Natural killer cell (primary cell): Measurements from ENCODE around the gene YPEL1. TPM values are rescaled to one million over a fixed set of nuclear protein-coding genes. Genes with fewer than 3 reads are reported as not detected.

Experiments used
- ATAC-seq, 3 donors: fragments of 150-1000 bp in 2 of 3; fragments of 200-7000 bp in 1 of 3; cut with Tn5 transposase; 1 replicate in 1 of 3; 2 replicates in 2 of 3; pipeline ENCODE4 v1.10.0; 2021; ENCODE audit warnings: mild to moderate bottlenecking in 2 of 3, moderate library complexity in 2 of 3
- DNase-seq, 2 donors: peaks; one replicate each; pipeline versions ENCODE4 v3.0.0 to v3.0.0-alpha.2; 2013 to 2021; ENCODE audit warnings: mixed read lengths in 1 of 2
- H3K27ac ChIP-seq: one replicate; pipeline ENCODE4 v1.5.1; 2013; ENCODE audit warnings: mild to moderate bottlenecking, low read length
- H3K27me3 ChIP-seq: one replicate; pipeline ENCODE4 v1.6.1; 2013; ENCODE audit warnings: low read length; ENCODE audit not compliant: control insufficient read depth, insufficient read depth
- H3K36me3 ChIP-seq: one replicate; pipeline ENCODE4 v1.6.1; 2013; ENCODE audit warnings: low read length; ENCODE audit not compliant: control insufficient read depth, insufficient read depth
- H3K4me1 ChIP-seq: one replicate; pipeline ENCODE4 v1.6.1; 2013; ENCODE audit warnings: low read length; ENCODE audit not compliant: control insufficient read depth, insufficient read depth
- H3K4me3 ChIP-seq: one replicate; pipeline ENCODE4 v1.5.1; 2013; ENCODE audit warnings: low read length
- H3K9me3 ChIP-seq: one replicate; pipeline ENCODE4 v1.6.1; 2013; ENCODE audit warnings: low read length; ENCODE audit not compliant: control insufficient read depth, insufficient read depth
- H3K27ac Mint-ChIP-seq, 2 donors: one replicate each; pipeline ENCODE4 v1.8.0; 2022; ENCODE audit warnings: mild to moderate bottlenecking in 2 of 2, mixed read lengths in 2 of 2, moderate library complexity in 1 of 2
- H3K27me3 Mint-ChIP-seq, 2 donors: one replicate each; pipeline ENCODE4 v1.8.0; 2022; ENCODE audit warnings: low read depth in 2 of 2, mixed read lengths in 2 of 2
- H3K36me3 Mint-ChIP-seq: one replicate; pipeline ENCODE4 v1.8.0; 2022; ENCODE audit warnings: mixed read lengths
- H3K4me1 Mint-ChIP-seq, 2 donors: one replicate each; pipeline ENCODE4 v1.8.0; 2022; ENCODE audit warnings: mixed read lengths in 2 of 2
- H3K4me3 Mint-ChIP-seq: one replicate; pipeline ENCODE4 v1.8.0; 2022; ENCODE audit warnings: mild to moderate bottlenecking, moderate library complexity, mixed read lengths
- H3K9me3 Mint-ChIP-seq, 2 donors: one replicate each; pipeline ENCODE4 v1.8.0; 2022; ENCODE audit warnings: mixed read lengths in 2 of 2
- WGBS: methylation state at CpG from one replicate; pipeline ENCODE4 v1.1.7; 2013; ENCODE audit warnings: missing lambda C conversion rate; ENCODE audit not compliant: insufficient coverage; 5-methylcytosine and 5-hydroxymethylcytosine counted together
- intact Hi-C: fragments of 100-400 bp; cut with micrococcal nuclease; formaldehyde crosslinking; loops from one replicate; pipeline ENCODE4 v1.14.2; 2022
- total RNA-seq, 4 donors: library from RNA; stranded (reverse); fragments of 120-200 nt in 1 of 4; gene quantifications; one replicate each; pipeline versions ENCODE4 v1.2.3 to v1.2.4, GENCODE V29; 2013 to 2022
- TF ChIP-seq, protein P1 (sequence below): fragments of 200-600 bp; IDR thresholded peaks from one replicate; pipeline ENCODE4 v1.8.0; 2022; ENCODE audit warnings: antibody characterized with exemption

The YPEL1 gene
- total RNA-seq, 3 donors from 2014 or later (not counting 1 experiment from before 2014, with no cell fraction given), result 59.9 to 86.3 (median 68.8) TPM

GRCh38 chr22:21762712-21763581, 27.4 kb upstream of the YPEL1 start:
- ATAC-seq (peak; percentile 46 to 73 (median 64)), DNase-seq (peak; percentile 56 to 79)
- WGBS, result 25% methylated on average over 13 of the region's 13 CpGs
- intact Hi-C loops, result loop anchor here (5.0 kb wide), 1 partner anchor 71 kb away; no protein-coding TSS in a partner anchor
- Mint-ChIP-seq H3K9me3 (no peaks in the 10 kb centered on the region), H3K4me1 (peaks cover 96 to 97% of the 10 kb centered on the region in 2 donors), H3K36me3 (peaks cover 8% of the 10 kb centered on the region), H3K27ac (peak overlapping the region; percentile 98 to 99), H3K27me3 (no peaks in the 10 kb centered on the region), H3K4me3 (peak overlapping the region; percentile 64)
- H3K4me3 ChIP-seq, result no peak overlapping the region
- H3K4me1 ChIP-seq, result peaks cover 88% of the 10 kb centered on the region
- H3K36me3 ChIP-seq, result peaks cover 35% of the 10 kb centered on the region
- no peaks in the 10 kb centered on the region for H3K27me3 ChIP-seq
- TF ChIP-seq, protein P1, sequence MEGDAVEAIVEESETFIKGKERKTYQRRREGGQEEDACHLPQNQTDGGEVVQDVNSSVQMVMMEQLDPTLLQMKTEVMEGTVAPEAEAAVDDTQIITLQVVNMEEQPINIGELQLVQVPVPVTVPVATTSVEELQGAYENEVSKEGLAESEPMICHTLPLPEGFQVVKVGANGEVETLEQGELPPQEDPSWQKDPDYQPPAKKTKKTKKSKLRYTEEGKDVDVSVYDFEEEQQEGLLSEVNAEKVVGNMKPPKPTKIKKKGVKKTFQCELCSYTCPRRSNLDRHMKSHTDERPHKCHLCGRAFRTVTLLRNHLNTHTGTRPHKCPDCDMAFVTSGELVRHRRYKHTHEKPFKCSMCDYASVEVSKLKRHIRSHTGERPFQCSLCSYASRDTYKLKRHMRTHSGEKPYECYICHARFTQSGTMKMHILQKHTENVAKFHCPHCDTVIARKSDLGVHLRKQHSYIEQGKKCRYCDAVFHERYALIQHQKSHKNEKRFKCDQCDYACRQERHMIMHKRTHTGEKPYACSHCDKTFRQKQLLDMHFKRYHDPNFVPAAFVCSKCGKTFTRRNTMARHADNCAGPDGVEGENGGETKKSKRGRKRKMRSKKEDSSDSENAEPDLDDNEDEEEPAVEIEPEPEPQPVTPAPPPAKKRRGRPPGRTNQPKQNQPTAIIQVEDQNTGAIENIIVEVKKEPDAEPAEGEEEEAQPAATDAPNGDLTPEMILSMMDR, result no peak
- H3K27ac ChIP-seq, result peak overlapping the region; percentile 88
- H3K9me3 ChIP-seq, result no peaks in the 10 kb centered on the region

GRCh38 chr22:21761994-21762680, 26.5 kb upstream of the YPEL1 start:
- TF ChIP-seq, protein P1, result no peak
- no peaks in the 10 kb centered on the region for H3K27me3 ChIP-seq
- intact Hi-C loops, result loop anchor here (5.0 kb wide), 1 partner anchor 70 kb away; no protein-coding TSS in a partner anchor
- ATAC-seq (no peak), DNase-seq (no peak)
- H3K36me3 ChIP-seq, result peaks cover 36% of the 10 kb centered on the region
- Mint-ChIP-seq H3K4me3 (peak overlapping the region; percentile 64), H3K4me1 (peaks cover 91 to 92% of the 10 kb centered on the region in 2 donors), H3K36me3 (peaks cover 12% of the 10 kb centered on the region), H3K27me3 (no peaks in the 10 kb centered on the region), H3K9me3 (no peaks in the 10 kb centered on the region), H3K27ac (peak overlapping the region; percentile 98 to 99)
- 94% methylated on average over 15 of the region's 15 CpGs for WGBS
- H3K27ac ChIP-seq, result peak overlapping the region; percentile 88
- no peaks in the 10 kb centered on the region for H3K9me3 ChIP-seq
- H3K4me1 ChIP-seq, result peaks cover 79% of the 10 kb centered on the region
- H3K4me3 ChIP-seq, result no peak overlapping the region

DNA sequence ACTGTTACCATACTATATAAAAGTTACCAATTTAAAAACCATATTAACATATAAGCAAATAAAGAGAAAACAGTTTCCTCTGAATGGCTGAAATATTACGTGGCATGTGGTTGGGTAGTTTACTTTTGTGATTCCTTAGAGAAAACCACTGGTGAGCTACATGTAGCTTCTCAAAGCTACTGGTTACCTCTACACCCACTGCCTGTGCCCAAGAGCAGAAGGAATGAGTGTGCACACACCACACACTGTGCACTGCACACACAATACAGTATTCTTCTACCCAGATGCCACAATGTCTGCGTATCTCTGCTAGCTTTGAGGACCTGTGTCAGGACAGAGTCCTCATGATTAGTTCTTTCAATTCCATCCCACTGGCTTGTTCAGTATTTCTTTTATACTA, 25.5 kb upstream of the YPEL1 start:
- DNase-seq (no peak), ATAC-seq (no peak)
- H3K36me3 Mint-ChIP-seq, result peaks cover 14% of the 10 kb centered on the region
- H3K27ac Mint-ChIP-seq, result peak overlapping the region; percentile 98 to 99
- 73% methylated on average over 1 of the region's 2 CpGs for WGBS
- Histone ChIP-seq H3K4me3 (no peak overlapping the region), H3K27ac (peak overlapping the region; percentile 88), H3K4me1 (peaks cover 73% of the 10 kb centered on the region), H3K9me3 (no peaks in the 10 kb centered on the region), H3K27me3 (no peaks in the 10 kb centered on the region), H3K36me3 (peaks cover 37% of the 10 kb centered on the region)
- no peaks in the 10 kb centered on the region for H3K9me3 Mint-ChIP-seq
- TF ChIP-seq, protein P1, result no peak
- H3K4me1 Mint-ChIP-seq, result peaks cover 85 to 86% of the 10 kb centered on the region in 2 donors
- intact Hi-C loops, result loop anchor here (5.0 kb wide), 1 partner anchor 69 kb away; no protein-coding TSS in a partner anchor
- peak overlapping the region; percentile 73 for H3K4me3 Mint-ChIP-seq
- H3K27me3 Mint-ChIP-seq, result no peaks in the 10 kb centered on the region
